GM19452 (cell line): Measurements from ENCODE around the gene VWA2.

Experiments used
- ATAC-seq: cut with Tn5 transposase; IDR thresholded peaks from one replicate; pipeline ENCODE4 v1.9.1; 2021; ENCODE audit not compliant: unreplicated experiment

The VWA2 gene

GRCh38 chr10:114274616-114275453 lies 35.8 kb downstream of the VWA2 start:
- ATAC-seq = no peak

DNA sequence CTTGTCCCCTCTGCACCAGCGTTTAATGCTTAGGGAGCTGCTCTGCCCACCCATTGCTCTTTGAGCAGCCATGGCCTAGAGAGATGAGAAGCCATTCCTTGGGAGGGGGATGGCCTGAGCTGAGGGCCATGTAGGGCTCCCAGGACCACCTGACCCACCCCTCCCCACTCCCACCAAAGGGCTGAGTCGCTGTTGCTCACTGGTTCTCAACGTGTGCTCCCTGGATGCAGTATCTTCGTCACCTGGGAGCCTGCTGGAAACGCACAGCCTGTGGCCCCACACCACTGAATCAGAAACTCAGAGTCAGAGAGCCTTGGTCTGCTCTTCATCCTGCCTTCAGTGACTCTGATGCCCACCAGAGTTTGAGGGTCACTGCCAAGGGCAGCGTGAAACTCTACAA lies 37.0 kb downstream of the VWA2 start:
- ATAC-seq = no peak

- ATAC-seq = no peak
These were observed 37.6 kb downstream of the VWA2 start for GRCh38 chr10:114276671-114277070.

DNA sequence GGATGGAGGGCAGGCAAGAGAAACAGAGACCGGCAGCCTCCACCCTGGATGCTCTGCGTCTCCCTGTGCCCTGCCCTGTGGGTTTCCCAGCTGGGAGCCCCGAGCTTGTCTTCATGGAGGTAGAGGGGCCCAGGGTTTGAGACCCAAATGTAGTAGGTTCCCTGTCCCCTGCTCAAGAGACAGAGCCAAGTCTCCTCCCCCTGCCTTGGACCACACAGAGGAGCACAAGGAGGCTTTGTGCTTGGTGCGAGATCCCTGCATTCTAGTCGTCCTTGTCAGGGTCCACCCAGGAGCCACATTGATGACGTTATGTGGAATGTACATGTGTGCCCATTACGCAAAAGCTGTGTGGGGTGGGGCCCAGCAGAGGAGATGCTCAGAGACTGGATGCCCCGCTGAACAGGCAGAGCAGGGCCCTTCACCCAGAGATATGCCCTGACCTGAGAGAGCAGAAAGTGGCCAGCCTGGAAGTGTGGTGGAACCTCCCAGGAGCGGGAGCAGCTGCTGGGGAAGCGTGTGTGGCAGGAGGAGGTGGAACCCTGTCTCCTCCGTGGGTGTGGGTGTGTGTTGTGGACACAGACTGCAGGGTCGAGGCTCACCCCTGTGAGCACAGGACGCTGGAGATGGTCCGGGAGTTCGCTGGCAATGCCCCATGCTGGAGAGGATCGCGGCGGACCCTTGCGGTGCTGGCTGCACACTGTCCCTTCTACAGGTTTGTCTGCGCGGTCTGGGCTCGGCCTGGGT lies 39.3 kb downstream of the VWA2 start:
- no peak for ATAC-seq

DNA sequence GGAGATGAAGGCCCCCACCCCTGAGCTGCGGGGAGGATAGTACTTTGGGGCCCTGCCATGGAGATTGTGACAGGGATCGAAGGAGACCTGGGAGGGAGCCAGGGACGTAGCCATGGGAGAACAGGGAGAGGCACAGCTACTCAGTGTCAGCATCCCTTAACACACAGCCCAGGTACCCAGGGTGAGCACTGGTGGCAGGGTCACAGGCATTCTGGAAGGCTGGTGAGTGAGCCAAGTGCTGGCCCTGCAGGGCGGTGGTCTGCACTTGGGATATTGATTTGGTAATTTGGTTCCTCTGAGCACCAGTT lies 39.8 kb downstream of the VWA2 start:
- no peak for ATAC-seq

GRCh38 chr10:114279289-114279688 lies 40.2 kb downstream of the VWA2 start:
- no peak for ATAC-seq

GRCh38 chr10:114279901-114280644 lies 41.0 kb downstream of the VWA2 start:
- ATAC-seq = no peak

GRCh38 chr10:114281006-114281405 lies 42.0 kb downstream of the VWA2 start:
- ATAC-seq = no peak

DNA sequence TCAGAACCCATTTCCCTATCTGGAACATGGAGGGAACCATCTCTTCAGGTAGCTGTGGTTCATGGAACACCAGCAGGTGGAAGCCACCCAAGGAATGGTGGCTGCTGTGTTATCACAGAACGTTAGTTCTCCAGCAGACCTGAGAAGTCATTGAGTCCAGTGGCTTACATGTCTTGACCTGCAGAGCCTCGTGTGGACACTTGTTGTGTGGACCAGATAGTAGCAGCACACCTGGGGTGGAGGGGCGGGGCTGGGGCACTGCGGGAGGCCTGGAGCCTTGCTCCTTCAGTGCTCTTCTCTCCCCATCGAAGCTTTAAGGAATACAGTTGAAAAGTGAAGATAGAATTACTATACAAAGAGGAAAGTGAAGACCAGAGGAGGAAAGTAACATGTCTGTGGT lies 42.4 kb downstream of the VWA2 start:
- no peak for ATAC-seq

DNA sequence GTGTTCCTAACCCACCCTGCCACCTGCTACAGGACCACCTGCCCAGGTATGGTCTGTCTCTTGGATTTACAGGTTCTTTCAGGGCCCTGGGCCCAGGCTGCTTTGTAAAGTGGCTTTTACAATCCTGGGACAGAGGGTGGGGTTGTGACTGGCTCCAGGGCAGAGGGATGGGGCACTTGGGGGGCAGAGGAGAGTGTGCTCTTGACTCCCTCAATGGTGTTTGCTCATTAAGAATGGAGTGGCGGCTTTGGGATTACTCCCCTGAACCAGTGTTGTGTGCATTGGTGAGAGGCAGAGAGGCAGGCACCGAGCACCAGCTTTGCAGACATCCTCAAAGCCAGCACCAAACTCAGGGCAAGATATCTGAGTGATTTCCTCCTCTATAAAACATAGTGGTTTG lies 43.5 kb downstream of the VWA2 start:
- ATAC-seq = no peak

DNA sequence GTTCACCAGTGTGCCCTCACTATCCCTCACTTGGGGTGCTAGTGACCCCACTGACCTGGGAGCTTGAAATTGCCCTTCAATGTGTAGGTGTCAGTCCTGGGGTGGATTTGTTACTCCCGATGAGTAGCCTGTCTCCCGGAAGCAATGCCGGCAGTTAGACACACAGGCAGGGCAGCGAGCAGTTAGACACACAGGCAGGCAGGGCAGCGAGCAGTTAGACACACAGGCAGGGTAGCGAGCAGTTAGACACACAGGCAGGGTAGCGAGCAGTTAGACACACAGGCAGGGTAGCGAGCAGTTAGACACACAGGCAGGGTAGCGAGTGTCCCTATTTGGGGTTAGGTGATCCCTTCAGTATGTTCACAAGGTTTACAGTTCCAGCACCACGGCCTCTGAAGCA lies 44.0 kb downstream of the VWA2 start:
- ATAC-seq = no peak

- no peak for ATAC-seq
These were observed 44.6 kb downstream of the VWA2 start for GRCh38 chr10:114283535-114284234.

DNA sequence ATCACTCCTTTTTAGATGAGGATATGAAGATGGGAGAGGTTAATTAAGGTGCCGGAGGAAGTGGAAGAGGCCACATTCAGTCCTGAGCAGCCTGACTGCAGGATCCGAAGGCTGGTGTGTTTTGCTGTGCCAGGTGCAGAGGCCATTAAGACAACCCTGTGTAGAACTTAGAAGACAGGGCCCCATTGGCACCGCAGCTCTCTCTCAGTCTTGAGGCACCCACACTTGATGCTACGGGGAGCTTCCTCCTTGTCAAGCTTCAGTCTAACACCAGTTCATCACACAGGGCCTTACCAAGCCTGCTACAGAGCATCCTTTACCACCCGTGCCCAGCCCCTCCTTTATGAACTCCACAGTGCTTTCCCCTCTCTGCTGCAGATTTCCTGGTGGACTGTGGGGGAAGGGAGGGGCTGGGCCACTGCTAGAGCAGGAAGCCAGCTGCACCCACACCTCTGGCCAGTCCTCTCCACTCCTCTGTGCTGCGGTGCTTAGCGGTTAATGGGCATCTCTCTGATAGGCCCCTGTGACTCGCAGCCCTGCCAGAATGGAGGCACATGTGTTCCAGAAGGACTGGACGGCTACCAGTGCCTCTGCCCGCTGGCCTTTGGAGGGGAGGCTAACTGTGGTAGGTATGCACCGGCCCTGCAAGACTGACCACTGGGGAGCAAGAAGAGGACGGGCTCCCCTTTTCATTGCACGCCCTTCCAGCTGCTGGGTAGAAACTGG lies 45.5 kb downstream of the VWA2 start:
- ATAC-seq = no peak

GRCh38 chr10:114285961-114286441 lies 46.9 kb downstream of the VWA2 start:
- no peak for ATAC-seq

DNA sequence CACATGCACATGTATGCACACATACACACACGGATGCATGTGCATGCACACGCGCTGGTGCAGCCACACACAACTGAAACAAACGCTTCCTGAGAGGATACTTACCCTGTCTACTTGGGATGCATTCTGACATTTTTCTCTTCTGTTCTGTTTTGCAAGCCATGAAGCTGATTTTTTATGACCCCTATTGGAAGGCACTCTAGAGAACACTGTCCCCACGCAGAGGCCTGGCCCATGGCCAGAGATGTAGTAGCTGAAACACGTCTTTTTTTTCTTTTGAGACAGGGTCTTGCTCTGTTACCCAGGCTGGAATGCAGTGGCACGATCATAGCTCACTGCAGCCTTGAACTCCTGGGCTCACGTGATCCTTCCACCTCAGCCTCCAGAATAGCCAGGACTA lies 47.9 kb downstream of the VWA2 start:
- no peak for ATAC-seq

DNA sequence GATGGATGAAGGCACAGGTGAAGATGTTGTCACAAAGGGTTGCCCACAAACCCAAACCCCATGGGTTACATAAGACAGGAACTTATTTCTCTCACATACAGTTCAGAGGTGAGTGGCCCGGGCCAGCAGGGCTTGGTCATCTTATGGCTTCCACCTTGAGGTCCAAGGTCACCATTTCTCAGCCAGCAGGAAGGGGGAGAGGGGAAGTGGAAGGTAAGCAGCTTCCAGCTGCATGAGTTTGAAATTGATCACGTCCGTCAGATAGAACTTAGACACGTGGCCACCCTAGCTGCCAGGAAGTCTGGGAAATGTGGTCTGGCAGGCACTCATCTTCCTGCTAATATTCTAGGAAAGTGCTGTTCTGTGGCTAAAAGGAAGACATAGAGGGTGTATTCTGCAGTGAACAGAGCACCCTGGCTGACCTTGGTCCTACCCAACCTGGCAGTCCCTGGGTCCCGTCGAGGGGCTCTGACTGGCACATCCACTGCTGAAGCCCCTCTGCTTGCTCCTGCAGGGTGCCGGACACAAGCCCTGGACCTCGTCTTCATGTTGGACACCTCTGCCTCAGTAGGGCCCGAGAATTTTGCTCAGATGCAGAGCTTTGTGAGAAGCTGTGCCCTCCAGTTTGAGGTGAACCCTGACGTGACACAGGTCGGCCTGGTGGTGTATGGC lies 49.5 kb downstream of the VWA2 start:
- no peak for ATAC-seq

DNA sequence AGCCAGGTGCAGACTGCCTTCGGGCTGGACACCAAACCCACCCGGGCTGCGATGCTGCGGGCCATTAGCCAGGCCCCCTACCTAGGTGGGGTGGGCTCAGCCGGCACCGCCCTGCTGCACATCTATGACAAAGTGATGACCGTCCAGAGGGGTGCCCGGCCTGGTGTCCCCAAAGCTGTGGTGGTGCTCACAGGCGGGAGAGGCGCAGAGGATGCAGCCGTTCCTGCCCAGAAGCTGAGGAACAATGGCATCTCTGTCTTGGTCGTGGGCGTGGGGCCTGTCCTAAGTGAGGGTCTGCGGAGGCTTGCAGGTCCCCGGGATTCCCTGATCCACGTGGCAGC lies 50.0 kb downstream of the VWA2 start:
- ATAC-seq = no peak

DNA sequence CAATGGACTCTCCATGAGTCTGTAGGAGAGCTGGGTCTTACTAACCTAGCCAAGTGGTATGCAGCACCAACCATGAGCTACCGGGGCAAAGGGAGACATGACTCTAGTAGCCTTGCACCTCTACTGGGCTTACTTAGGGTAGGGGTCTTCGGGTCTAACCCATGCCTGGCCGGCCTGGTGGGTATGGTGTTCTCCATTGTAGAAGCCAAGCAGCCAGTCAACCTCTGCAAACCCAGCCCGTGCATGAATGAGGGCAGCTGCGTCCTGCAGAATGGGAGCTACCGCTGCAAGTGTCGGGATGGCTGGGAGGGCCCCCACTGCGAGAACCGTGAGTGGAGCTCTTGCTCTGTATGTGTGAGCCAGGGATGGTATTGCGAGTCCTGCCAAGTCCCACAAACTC lies 51.0 kb downstream of the VWA2 start:
- no peak for ATAC-seq

DNA sequence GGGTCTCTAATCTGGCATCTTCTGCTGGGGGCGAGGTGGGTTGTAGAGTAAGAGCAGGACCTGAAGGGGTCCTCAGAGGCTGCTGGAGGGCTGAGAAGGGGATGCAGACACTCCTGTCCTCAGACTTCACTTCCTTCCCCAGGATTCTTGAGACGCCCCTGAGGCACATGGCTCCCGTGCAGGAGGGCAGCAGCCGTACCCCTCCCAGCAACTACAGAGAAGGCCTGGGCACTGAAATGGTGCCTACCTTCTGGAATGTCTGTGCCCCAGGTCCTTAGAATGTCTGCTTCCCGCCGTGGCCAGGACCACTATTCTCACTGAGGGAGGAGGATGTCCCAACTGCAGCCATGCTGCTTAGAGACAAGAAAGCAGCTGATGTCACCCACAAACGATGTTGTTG lies 52.0 kb downstream of the VWA2 start:
- ATAC-seq = no peak

GRCh38 chr10:114291516-114291915 lies 52.5 kb downstream of the VWA2 start:
- no peak for ATAC-seq
